Measurements from ENCODE around the gene OIT3. TPM values are rescaled to one million over a fixed set of nuclear protein-coding genes. Genes with fewer than 3 reads are reported as not detected.
A peak's percentile ranks its signal among the peaks of the same experiment; 100 is the strongest.

Gene OIT3
- total RNA-seq, 1 donor from 2014 or later: not detected

- peak; percentile 42 for DNase-seq (ENCODE audit: low read depth)
- TF ChIP-seq, protein P1, sequence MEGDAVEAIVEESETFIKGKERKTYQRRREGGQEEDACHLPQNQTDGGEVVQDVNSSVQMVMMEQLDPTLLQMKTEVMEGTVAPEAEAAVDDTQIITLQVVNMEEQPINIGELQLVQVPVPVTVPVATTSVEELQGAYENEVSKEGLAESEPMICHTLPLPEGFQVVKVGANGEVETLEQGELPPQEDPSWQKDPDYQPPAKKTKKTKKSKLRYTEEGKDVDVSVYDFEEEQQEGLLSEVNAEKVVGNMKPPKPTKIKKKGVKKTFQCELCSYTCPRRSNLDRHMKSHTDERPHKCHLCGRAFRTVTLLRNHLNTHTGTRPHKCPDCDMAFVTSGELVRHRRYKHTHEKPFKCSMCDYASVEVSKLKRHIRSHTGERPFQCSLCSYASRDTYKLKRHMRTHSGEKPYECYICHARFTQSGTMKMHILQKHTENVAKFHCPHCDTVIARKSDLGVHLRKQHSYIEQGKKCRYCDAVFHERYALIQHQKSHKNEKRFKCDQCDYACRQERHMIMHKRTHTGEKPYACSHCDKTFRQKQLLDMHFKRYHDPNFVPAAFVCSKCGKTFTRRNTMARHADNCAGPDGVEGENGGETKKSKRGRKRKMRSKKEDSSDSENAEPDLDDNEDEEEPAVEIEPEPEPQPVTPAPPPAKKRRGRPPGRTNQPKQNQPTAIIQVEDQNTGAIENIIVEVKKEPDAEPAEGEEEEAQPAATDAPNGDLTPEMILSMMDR (IDR thresholded peaks at IDR 0.05; ENCODE audit: insufficient read depth, low read length, severe bottlenecking): no peak
- H3K27me3 ChIP-seq (ENCODE audit: control insufficient read depth, insufficient read depth, low read length): no peaks in the 10 kb centered on the region
- H3K4me3 ChIP-seq (ENCODE audit: low read depth, low read length): no peak overlapping the region
- peak; percentile 28 for FAIRE-seq
- H3K36me3 ChIP-seq (ENCODE audit: control insufficient read depth, insufficient read depth, low read length): no peaks in the 10 kb centered on the region
These were observed 87.7 kb downstream of the OIT3 start for GRCh38 chr10:72981028-72981881.

DNA sequence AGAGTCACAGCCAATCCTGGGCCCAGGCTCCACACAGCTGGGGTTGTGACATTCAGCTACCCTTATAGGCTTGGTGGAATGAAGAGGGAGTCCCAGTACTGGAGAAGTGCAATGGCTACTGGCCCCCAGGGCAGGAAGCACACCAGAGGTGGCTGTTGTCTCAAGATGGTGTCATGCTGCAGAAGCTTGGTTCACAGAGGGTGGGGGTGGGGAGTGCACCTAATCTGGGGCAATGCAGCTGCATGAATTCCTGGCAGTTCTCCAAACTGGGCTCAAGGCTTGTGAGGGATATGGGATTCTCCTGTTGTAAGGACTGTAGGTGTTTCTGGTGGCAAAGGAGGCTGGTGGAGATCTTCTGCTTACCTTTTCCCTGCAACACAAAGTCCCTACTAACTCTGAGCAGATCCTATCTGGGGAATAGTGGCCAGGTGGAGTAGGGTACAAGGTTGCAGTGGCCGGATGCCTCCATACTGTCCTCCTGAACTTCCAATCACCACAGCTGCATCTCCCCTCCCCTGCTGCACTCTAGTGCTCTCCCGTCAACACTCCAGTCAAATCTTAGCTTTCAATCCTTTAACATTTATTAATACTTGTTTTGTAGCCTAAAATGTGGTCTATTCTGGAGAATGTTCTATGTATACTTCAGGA is 88.5 kb downstream of the OIT3 start:
- FAIRE-seq (no peak), DNase-seq (ENCODE audit: low read depth) (peak; percentile 67)
- Histone ChIP-seq H3K27me3 (ENCODE audit: control insufficient read depth, insufficient read depth, low read length) (no peaks in the 10 kb centered on the region), H3K36me3 (ENCODE audit: control insufficient read depth, insufficient read depth, low read length) (no peaks in the 10 kb centered on the region), H3K4me3 (ENCODE audit: low read depth, low read length) (no peak overlapping the region)
- TF ChIP-seq, protein P1 (IDR thresholded peaks at IDR 0.05; ENCODE audit: insufficient read depth, low read length, severe bottlenecking): no peak

Other genes starting within 250 kb of the OIT3 start
- gene MCU, start 201.6 kb upstream of the OIT3 start, total RNA-seq: 38.7 and 39.4 TPM in 2 replicates
- not detected in 2 replicates for gene PLA2G12B, start 61.1 kb downstream of the OIT3 start, total RNA-seq
- 138 and 173 TPM in 2 replicates for gene P4HA1, start 203.1 kb downstream of the OIT3 start, total RNA-seq
- gene NUDT13, start 216.7 kb downstream of the OIT3 start, total RNA-seq: 0.64 and 1.1 TPM in 2 replicates